ENCODE measurements around the gene TTC7B. TPM values are rescaled to one million over a fixed set of nuclear protein-coding genes. Genes with fewer than 3 reads are reported as not detected.

Gene TTC7B
- total and polyA plus RNA-seq, 2 of the 8 experiments (the other 6 are each of a cell fraction or from before 2014, with no cell fraction given): 23.7 to 34.0 TPM

GRCh38 chr14:90559811-90560492 is 256.3 kb downstream of the TTC7B start:
- POLR2A ChIA-PET (ENCODE audit: partially characterized antibody): interaction anchor here (0.9 to 1.1 kb wide), 2 partner anchors 13 to 124 kb away, joined by 3 read pairs; no protein-coding TSS in a partner anchor
- CTCF ChIA-PET (ENCODE audit: partially characterized antibody): interaction anchor here (0.6 to 3.4 kb wide), 13 partner anchors 9 to 324 kb away, joined by 3 to 12 read pairs (median 3); no protein-coding TSS in a partner anchor
- Histone ChIP-seq H3K23ac (ENCODE audit: insufficient read length) (no peak overlapping the region), H3K4me3 (ENCODE audit: extremely low read depth in 1 of 4, insufficient read depth in 2 of 4, low read depth in 3 of 4, low read length in 4 of 4) (no peak overlapping the region), H3K79me1 (ENCODE audit: low read depth, low read length) (no peaks in the 10 kb centered on the region), H3K79me2 (ENCODE audit: control insufficient read depth in 1 of 2, insufficient read depth in 2 of 2, low read length in 2 of 2) (no peaks in the 10 kb centered on the region), H3K4ac (replicated peaks; ENCODE audit: insufficient read length, low read depth, low read length) (no peak overlapping the region), H3K14ac (ENCODE audit: insufficient read length) (no peak overlapping the region), H4K5ac (ENCODE audit: insufficient read length, low read depth, low read length) (no peak overlapping the region), H2BK120ac (replicated peaks; ENCODE audit: low read depth, low read length) (no peak overlapping the region), H3K23me2 (ENCODE audit: low read depth, low read length) (no peaks in the 10 kb centered on the region), H4K8ac (ENCODE audit: extremely low read depth, insufficient read depth, low read length) (no peak overlapping the region), H3K56ac (replicated peaks; ENCODE audit: insufficient read length, low read depth, low read length) (no peak overlapping the region), H3K18ac (ENCODE audit: extremely low read depth, low read length) (no peak overlapping the region), H3K4me2 (ENCODE audit: insufficient read depth in 1 of 2, low read depth in 2 of 2, low read length in 2 of 2) (no peak overlapping the region), H3K4me1 (replicated peaks in 1 of 4; ENCODE audit: control insufficient read depth in 3 of 4, insufficient read depth in 4 of 4, low read length in 3 of 4) (peaks cover 0 to 17% (median 14%) of the 10 kb centered on the region in 4 experiments; a peak in 6 of 7 replicates), H2BK20ac (ENCODE audit: low read length) (no peak overlapping the region; the same call in 1 of the 2 replicates), H2AK5ac (ENCODE audit: low read depth, low read length) (no peak overlapping the region; the same call in 1 of the 2 replicates), H2AFZ (ENCODE audit: low read length) (no peak overlapping the region), H2BK15ac (ENCODE audit: low read length) (no peak overlapping the region), H3K27me3 (replicated peaks in 1 of 4; ENCODE audit: control insufficient read depth in 3 of 4, extremely low read depth in 1 of 4, insufficient read depth in 3 of 4, low read length in 3 of 4) (no peaks in the 10 kb centered on the region; a peak in 1 of 7 replicates), H4K91ac (replicated peaks; ENCODE audit: insufficient read length, low read length) (no peak overlapping the region), H2BK12ac (ENCODE audit: low read depth, low read length) (no peak overlapping the region), H3K9me3 (ENCODE audit: insufficient read depth in 2 of 2, low read depth in 1 of 2, low read length in 1 of 2) (peaks cover 0 to 3% of the 10 kb centered on the region in 2 experiments; a peak in 1 of 4 replicates), H4K20me1 (replicated peaks in 1 of 2; ENCODE audit: control insufficient read depth in 1 of 2, insufficient read depth in 2 of 2, low read length in 2 of 2) (no peaks in the 10 kb centered on the region), H3K36me3 (ENCODE audit: control insufficient read depth in 2 of 4, insufficient read depth in 4 of 4, low read length in 3 of 4) (no peaks in the 10 kb centered on the region), H2BK5ac (ENCODE audit: low read depth, low read length) (no peak overlapping the region), H3K27ac (ENCODE audit: low read depth, low read length) (no peak overlapping the region), H3K9ac (replicated peaks in 1 of 4; ENCODE audit: extremely low read depth in 1 of 4, low read depth in 3 of 4, low read length in 3 of 4) (no peak overlapping the region)
- TF ChIP-seq HDAC2 (IDR thresholded peaks at IDR 0.05; ENCODE audit: borderline replicate concordance in 1 of 2, low read depth in 2 of 2, low read length in 2 of 2): no peak
- no peak for TF ChIP-seq CEBPB (IDR thresholded peaks at IDR 0.05; ENCODE audit: low read depth, low read length)
- no peak for TF ChIP-seq SP4 (IDR thresholded peaks at IDR 0.05; ENCODE audit: low read length)
- no peak for FAIRE-seq
- no peak for DNase-seq (ENCODE audit: low read depth in 1 of 2, low spot score in 2 of 2)
- 89% methylated on average over 16 of the region's 16 CpGs; no CpG with 5 or more reads in 1 of the 2 experiments for WGBS, 2 experiments (ENCODE audit: extremely low coverage in 1 of 2, insufficient coverage in 1 of 2, insufficient read length in 1 of 2, insufficient replicate concordance in 2 of 2, low coverage in 1 of 2, low lambda C conversion rate in 2 of 2, missing lambda C conversion rate in 1 of 2)
